IMR-90 (cell line): Measurements from ENCODE around the gene MADCAM1. TPM values are rescaled to one million over a fixed set of nuclear protein-coding genes. Genes with fewer than 3 reads are reported as not detected.

ENCODE experiments used
- ATAC-seq: fragments of 200-7000 bp; cut with Tn5 transposase; 2 replicates; pipeline ENCODE4 v1.9.1; 2020; ENCODE audit warnings: low read depth, mild to moderate bottlenecking, moderate library complexity
- BruUV-seq: library from RNA; stranded (reverse); fragments of 400-500 nt; replicated peaks from 2 replicates; lab custom pipeline; 2021; lab: Mats Ljungman, UMichigan
- CTCF ChIA-PET: fragments of 300-600 bp; formaldehyde crosslinking; extraction: SDS; loops from one replicate; lab custom pipeline; 2021; ENCODE audit warnings: antibody characterized with exemption; lab: Yijun Ruan, JAX
- POLR2A ChIA-PET: fragments of 300-600 bp; sonication (Branson Sonifier 250); formaldehyde crosslinking; loops from one replicate; lab custom pipeline; 2022; ENCODE audit warnings: antibody characterized with exemption; ENCODE audit not compliant: unreplicated experiment; lab: Charles Lee
- DNase-seq: peaks from one replicate; pipeline ENCODE4 v3.0.0; 2013
- H2AFZ ChIP-seq: replicated peaks from 2 replicates; pipeline ENCODE3; 2013; ENCODE audit warnings: low read length, mild to moderate bottlenecking; ENCODE audit not compliant: poor library complexity
- H2AK5ac ChIP-seq: 2 replicates; pipeline ENCODE4 v1.6.1; 2013; ENCODE audit warnings: low read depth, low read length, inconsistent platforms
- H2AK9ac ChIP-seq: replicated peaks from 2 replicates; pipeline ENCODE3; 2013; ENCODE audit warnings: mild to moderate bottlenecking, low read depth, low read length, moderate library complexity; ENCODE audit not compliant: poor library complexity
- H2BK120ac ChIP-seq: 2 replicates; pipeline ENCODE4 v1.6.1; 2013; ENCODE audit warnings: low read depth, low read length, inconsistent platforms
- H2BK15ac ChIP-seq: 3 replicates; pipeline ENCODE4 v1.6.1; 2013; ENCODE audit warnings: low read depth, low read length, inconsistent platforms
- H2BK20ac ChIP-seq: 2 replicates; pipeline ENCODE4 v1.6.1; 2013; ENCODE audit warnings: low read depth, mild to moderate bottlenecking, inconsistent platforms, low read length, moderate library complexity
- H2BK5ac ChIP-seq: 2 replicates; pipeline ENCODE4 v1.6.1; 2013; ENCODE audit warnings: mild to moderate bottlenecking, low read depth, low read length, inconsistent platforms; ENCODE audit not compliant: poor library complexity, severe bottlenecking
- H3K14ac ChIP-seq: replicated peaks from 2 replicates; pipeline ENCODE4 v1.6.1; 2013; ENCODE audit warnings: low read depth, low read length, inconsistent platforms
- H3K18ac ChIP-seq: 2 replicates; pipeline ENCODE4 v1.6.1; 2013; ENCODE audit warnings: low read depth, low read length, control low read depth
- H3K23ac ChIP-seq: 2 replicates; pipeline ENCODE4 v1.6.1; 2013; ENCODE audit warnings: low read depth, low read length, inconsistent platforms
- H3K27ac ChIP-seq: 2 replicates; pipeline ENCODE4 v1.5.1; 2013; ENCODE audit warnings: mild to moderate bottlenecking, control low read depth, low read length; ENCODE audit not compliant: insufficient read depth
- H3K27me3 ChIP-seq: 2 replicates; pipeline ENCODE4 v1.6.1; 2013; ENCODE audit warnings: low read length; ENCODE audit not compliant: control insufficient read depth, insufficient read depth
- H3K36me3 ChIP-seq: 2 replicates; pipeline ENCODE4 v1.6.1; 2013; ENCODE audit warnings: low read length, mixed read lengths; ENCODE audit not compliant: control insufficient read depth, insufficient read depth
- H3K4ac ChIP-seq: 2 replicates; pipeline ENCODE4 v1.6.1; 2013; ENCODE audit warnings: low read depth, low read length, inconsistent platforms
- H3K4me1 ChIP-seq: 2 replicates; pipeline ENCODE4 v1.6.1; 2013; ENCODE audit warnings: low read length, mixed read lengths; ENCODE audit not compliant: control insufficient read depth, insufficient read depth
- H3K4me2 ChIP-seq: 2 replicates; pipeline ENCODE4 v1.6.1; 2013; ENCODE audit warnings: low read depth, mild to moderate bottlenecking, control low read depth, low read length, moderate library complexity
- H3K4me3 ChIP-seq: 2 replicates; pipeline ENCODE4 v1.5.1; 2013; ENCODE audit warnings: low read depth, mild to moderate bottlenecking, control low read depth, low read length, moderate library complexity; ENCODE audit not compliant: insufficient read depth
- H3K56ac ChIP-seq: 2 replicates; pipeline ENCODE4 v1.6.1; 2013; ENCODE audit warnings: low read length, inconsistent platforms; ENCODE audit not compliant: insufficient read depth; ENCODE audit errors: extremely low read depth
- H3K79me1 ChIP-seq, 2 experiments: 2 replicates each; pipeline ENCODE4 v1.6.1; 2013; ENCODE audit warnings: low read length in 2 of 2, inconsistent platforms in 1 of 2, low read depth in 1 of 2
- H3K9ac ChIP-seq: 2 replicates; pipeline ENCODE4 v1.6.1; 2013; ENCODE audit warnings: low read depth, low read length, control low read depth
- H3K9me1 ChIP-seq: 2 replicates; pipeline ENCODE4 v1.6.1; 2013; ENCODE audit warnings: low read length, inconsistent platforms; ENCODE audit not compliant: insufficient read depth
- H3K9me3 ChIP-seq: 2 replicates; pipeline ENCODE4 v1.6.1; 2013; ENCODE audit warnings: low read length; ENCODE audit not compliant: control insufficient read depth, insufficient read depth
- H4K20me1 ChIP-seq: 2 replicates; pipeline ENCODE4 v1.6.1; 2013; ENCODE audit warnings: low read length, inconsistent platforms; ENCODE audit not compliant: insufficient read depth
- H4K5ac ChIP-seq: 2 replicates; pipeline ENCODE4 v1.6.1; 2013; ENCODE audit warnings: mild to moderate bottlenecking, low read depth, low read length, control low read depth
- H4K8ac ChIP-seq, 2 experiments: 2 replicates each; pipeline ENCODE4 v1.6.1; 2013; ENCODE audit warnings: low read depth in 2 of 2, low read length in 2 of 2, control low read depth in 1 of 2, inconsistent platforms in 1 of 2
- H4K91ac ChIP-seq: 2 replicates; pipeline ENCODE4 v1.6.1; 2013; ENCODE audit warnings: low read depth, low read length, inconsistent platforms; ENCODE audit not compliant: insufficient read depth
- CHD1 ChIP-seq: IDR thresholded peaks from 2 replicates; pipeline ENCODE4 v1.6.1; 2012; ENCODE audit warnings: low read depth, low read length, improper control_type of control experiment
- MAFK ChIP-seq: IDR thresholded peaks from 2 replicates; pipeline ENCODE4 v1.6.1; 2012; ENCODE audit warnings: low read depth, low read length, improper control_type of control experiment
- NFE2L2 ChIP-seq: fragments of 150-350 bp; IDR thresholded peaks from 2 replicates; pipeline ENCODE4 v1.6.1; 2016; ENCODE audit warnings: low read depth, mild to moderate bottlenecking, low read length
- POLR2A ChIP-seq: IDR thresholded peaks from 2 replicates; pipeline ENCODE4 v1.6.1; 2012; ENCODE audit warnings: mild to moderate bottlenecking, low read depth, low read length
- RCOR1 ChIP-seq: IDR thresholded peaks from 2 replicates; pipeline ENCODE4 v1.6.1; 2012; ENCODE audit warnings: mild to moderate bottlenecking, low read length, improper control_type of control experiment; ENCODE audit not compliant: insufficient replicate concordance
- WGBS, 2 experiments: methylation state at CpG; one replicate each; pipeline versions ENCODE4 v1.1.5 to v1.1.7; 2013; ENCODE audit warnings: missing lambda C conversion rate in 2 of 2; ENCODE audit not compliant: insufficient read length in 1 of 2; ENCODE audit errors: extremely low coverage in 2 of 2; 5-methylcytosine and 5-hydroxymethylcytosine counted together
- dilution Hi-C: fragments of 300-500 bp; cut with HindIII; formaldehyde crosslinking; loops from one replicate; pipeline ENCODE4 v1.14.3; 2018; ENCODE audit warnings: low sequenced_read_pairs; ENCODE audit not compliant: unreplicated experiment
- in situ Hi-C: fragments of 300-500 bp; cut with MboI; formaldehyde crosslinking; loops from 3 replicates; pipeline ENCODE4 v1.14.3; 2019; ENCODE audit warnings: low sequenced_read_pairs, inconsistent platforms, mixed read lengths
- intact Hi-C: fragments of 100-400 bp; cut with micrococcal nuclease; formaldehyde crosslinking; loops from 2 replicates; pipeline ENCODE4 v1.10.0; 2022
- polyA plus RNA-seq, 3 experiments: library from polyadenylated mRNA; depleted of rRNA; stranded (reverse); fragments of >200 nt; gene quantifications; 2 replicates each; pipeline ENCODE4 v1.2.3, GENCODE V29; 2012; ENCODE audit warnings: low replicate concordance in 1 of 3
- total RNA-seq: library from RNA; depleted of rRNA; stranded (reverse); fragments of >200 nt; gene quantifications from 2 replicates; pipeline ENCODE4 v1.2.3, GENCODE V29; 2012
- TF ChIP-seq, protein P1 (sequence below): conservative IDR thresholded peaks from 2 replicates; pipeline ENCODE4 v1.5.1; 2012; ENCODE audit warnings: mild to moderate bottlenecking, low read depth, low read length, improper control_type of control experiment
- TF ChIP-seq, protein P2 (sequence below): fragments of 150-350 bp; IDR thresholded peaks from 2 replicates; pipeline ENCODE4 v1.6.1; 2017; ENCODE audit warnings: mild to moderate bottlenecking, antibody characterized with exemption, low read length, low read depth

The MADCAM1 gene
- total and polyA plus RNA-seq, 2 of the 4 experiments (the other 2 are of a cell fraction), result 0.24 TPM; not detected in 1

DNA sequence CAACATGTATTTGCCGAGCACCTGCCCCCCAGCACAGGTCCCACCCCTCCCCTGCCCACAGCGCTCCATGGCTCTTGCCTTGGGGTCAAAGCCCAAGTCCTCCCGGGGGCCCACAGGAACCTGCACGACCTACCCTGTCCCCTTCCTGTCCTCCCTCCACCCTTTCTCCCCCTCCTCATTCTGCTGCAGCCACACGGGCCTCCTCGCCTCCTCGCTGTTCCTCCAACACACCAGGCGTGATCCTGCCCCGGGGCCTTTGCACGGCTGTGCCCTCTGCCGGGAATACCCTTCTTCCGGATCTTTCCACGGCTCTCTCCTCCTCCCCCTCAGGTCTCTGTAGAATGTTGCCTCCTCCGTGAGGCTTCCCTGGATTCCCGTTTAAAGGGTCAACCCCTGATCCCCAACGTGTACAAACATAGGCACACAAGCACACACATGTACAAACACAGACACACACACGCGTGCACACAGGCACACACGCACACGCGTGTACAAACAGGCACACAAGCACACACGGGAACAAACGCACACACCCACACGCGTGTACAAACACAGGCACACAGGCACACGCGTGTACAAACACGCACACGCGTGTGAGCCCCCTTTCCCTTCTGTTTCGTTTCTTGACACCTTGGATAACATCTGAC, 2.8 kb downstream of the MADCAM1 start:
- Histone ChIP-seq H2BK120ac (no peak overlapping the region), H3K27ac (no peak overlapping the region), H3K4ac (no peak overlapping the region), H3K27me3 (peaks cover 32% of the 10 kb centered on the region), H3K14ac (no peak overlapping the region), H4K8ac (no peak overlapping the region), H4K20me1 (no peaks in the 10 kb centered on the region), H4K91ac (no peak overlapping the region), H3K4me1 (no peaks in the 10 kb centered on the region; the same call in 1 of the 2 replicates), H3K9ac (no peak overlapping the region), H4K5ac (no peak overlapping the region), H3K9me3 (no peaks in the 10 kb centered on the region), H3K56ac (no peak overlapping the region), H3K4me3 (no peak overlapping the region), H3K36me3 (no peaks in the 10 kb centered on the region), H2BK15ac (no peak overlapping the region), H3K4me2 (no peak overlapping the region), H2BK20ac (no peak overlapping the region), H3K79me1 (no peaks in the 10 kb centered on the region), H3K18ac (no peak overlapping the region), H2BK5ac (no peak overlapping the region), H2AK5ac (no peak overlapping the region), H3K9me1 (no peaks in the 10 kb centered on the region), H2AK9ac (no peak overlapping the region), H2AFZ (peak overlapping the region; percentile 43), H3K23ac (no peak overlapping the region)
- in situ Hi-C loops (no loop called here), intact Hi-C loops (no loop called here), dilution Hi-C loops (no loop called here)
- ATAC-seq, result no peak
- no peak for DNase-seq
- ChIA-PET POLR2A (no interaction called here), CTCF (no interaction called here)
- TF ChIP-seq MAFK, result no peak
- TF ChIP-seq NFE2L2, result no peak
- TF ChIP-seq, protein P1, sequence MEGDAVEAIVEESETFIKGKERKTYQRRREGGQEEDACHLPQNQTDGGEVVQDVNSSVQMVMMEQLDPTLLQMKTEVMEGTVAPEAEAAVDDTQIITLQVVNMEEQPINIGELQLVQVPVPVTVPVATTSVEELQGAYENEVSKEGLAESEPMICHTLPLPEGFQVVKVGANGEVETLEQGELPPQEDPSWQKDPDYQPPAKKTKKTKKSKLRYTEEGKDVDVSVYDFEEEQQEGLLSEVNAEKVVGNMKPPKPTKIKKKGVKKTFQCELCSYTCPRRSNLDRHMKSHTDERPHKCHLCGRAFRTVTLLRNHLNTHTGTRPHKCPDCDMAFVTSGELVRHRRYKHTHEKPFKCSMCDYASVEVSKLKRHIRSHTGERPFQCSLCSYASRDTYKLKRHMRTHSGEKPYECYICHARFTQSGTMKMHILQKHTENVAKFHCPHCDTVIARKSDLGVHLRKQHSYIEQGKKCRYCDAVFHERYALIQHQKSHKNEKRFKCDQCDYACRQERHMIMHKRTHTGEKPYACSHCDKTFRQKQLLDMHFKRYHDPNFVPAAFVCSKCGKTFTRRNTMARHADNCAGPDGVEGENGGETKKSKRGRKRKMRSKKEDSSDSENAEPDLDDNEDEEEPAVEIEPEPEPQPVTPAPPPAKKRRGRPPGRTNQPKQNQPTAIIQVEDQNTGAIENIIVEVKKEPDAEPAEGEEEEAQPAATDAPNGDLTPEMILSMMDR, result no peak
- TF ChIP-seq, protein P2, sequence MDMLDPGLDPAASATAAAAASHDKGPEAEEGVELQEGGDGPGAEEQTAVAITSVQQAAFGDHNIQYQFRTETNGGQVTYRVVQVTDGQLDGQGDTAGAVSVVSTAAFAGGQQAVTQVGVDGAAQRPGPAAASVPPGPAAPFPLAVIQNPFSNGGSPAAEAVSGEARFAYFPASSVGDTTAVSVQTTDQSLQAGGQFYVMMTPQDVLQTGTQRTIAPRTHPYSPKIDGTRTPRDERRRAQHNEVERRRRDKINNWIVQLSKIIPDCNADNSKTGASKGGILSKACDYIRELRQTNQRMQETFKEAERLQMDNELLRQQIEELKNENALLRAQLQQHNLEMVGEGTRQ, result no peak
- no peak for TF ChIP-seq CHD1
- no peak for TF ChIP-seq RCOR1
- no peak for TF ChIP-seq POLR2A
- BruUV-seq, result no TSS peak
- WGBS, 2 experiments, result 73% methylated on average over 22 of the region's 31 CpGs; no CpG with 5 or more reads in 1 of the 2 experiments
